PFSK-1 (cell line): ENCODE data around the gene FARP2.

ENCODE experiments used
- FOXP2 ChIP-seq: optimal IDR thresholded peaks from 2 replicates; pipeline ENCODE3; 2011; ENCODE audit warnings: borderline replicate concordance, control low read depth, inconsistent platforms; ENCODE audit not compliant: insufficient read depth; ENCODE audit errors: extremely low read length, extremely low read depth
- POLR2AphosphoS5 ChIP-seq: IDR thresholded peaks from 2 replicates; pipeline ENCODE4 v1.6.1; 2012; ENCODE audit warnings: low read depth, mild to moderate bottlenecking, control low read depth, low read length, moderate library complexity
- REST ChIP-seq, 2 experiments: IDR thresholded peaks; 2 replicates each; pipeline versions ENCODE4 v1.6.1 to v1.8.0; 2011 to 2012; ENCODE audit warnings: low read depth in 2 of 2, low read length in 2 of 2, control low read depth in 1 of 2, inconsistent platforms in 1 of 2, mild to moderate bottlenecking in 1 of 2, moderate library complexity in 1 of 2; ENCODE audit not compliant: insufficient read depth in 1 of 2
- SIN3A ChIP-seq: IDR thresholded peaks from 2 replicates; pipeline ENCODE4 v1.6.1; 2012; ENCODE audit warnings: mild to moderate bottlenecking, low read length, moderate library complexity, borderline replicate concordance; ENCODE audit not compliant: insufficient read depth
- TAF1 ChIP-seq: IDR thresholded peaks from 2 replicates; pipeline ENCODE4 v1.6.1; 2012; ENCODE audit warnings: low read length, control low read depth, borderline replicate concordance; ENCODE audit not compliant: insufficient read depth

The FARP2 gene

GRCh38 chr2:241482126-241482955, 126.3 kb downstream of the FARP2 start:
- no peak for TF ChIP-seq SIN3A
- no peak for TF ChIP-seq REST (IDR thresholded peaks at IDR 0.05; ENCODE audit: insufficient read depth in 1 of 2, low read depth in 2 of 2, low read length in 2 of 2)
- no peak for TF ChIP-seq TAF1
- TF ChIP-seq POLR2AphosphoS5 = no peak
- TF ChIP-seq FOXP2 = no peak

- TF ChIP-seq FOXP2 = no peak
- no peak for TF ChIP-seq TAF1
- no peak for TF ChIP-seq SIN3A
- TF ChIP-seq POLR2AphosphoS5 = no peak
- TF ChIP-seq REST (IDR thresholded peaks at IDR 0.05; ENCODE audit: insufficient read depth in 1 of 2, low read depth in 2 of 2, low read length in 2 of 2) = no peak
Observed at GRCh38 chr2:241483305-241483704, 127.2 kb downstream of the FARP2 start.

GRCh38 chr2:241485172-241485911, 129.3 kb downstream of the FARP2 start:
- no peak for TF ChIP-seq FOXP2
- no peak for TF ChIP-seq POLR2AphosphoS5
- TF ChIP-seq REST (IDR thresholded peaks at IDR 0.05; ENCODE audit: insufficient read depth in 1 of 2, low read depth in 2 of 2, low read length in 2 of 2) = no peak
- no peak for TF ChIP-seq TAF1
- no peak for TF ChIP-seq SIN3A

- TF ChIP-seq TAF1 (no peak), REST (IDR thresholded peaks at IDR 0.05; ENCODE audit: insufficient read depth in 1 of 2, low read depth in 2 of 2, low read length in 2 of 2) (no peak), SIN3A (no peak), FOXP2 (no peak), POLR2AphosphoS5 (no peak)
Observed at GRCh38 chr2:241489088-241489487, 133.0 kb downstream of the FARP2 start.
